ENCODE data around the gene PCNX2. TPM values are rescaled to one million over a fixed set of nuclear protein-coding genes. Genes with fewer than 3 reads are reported as not detected.

The PCNX2 gene
- total and polyA plus RNA-seq, 2 donors (not counting 1 experiment from before 2014, with no cell fraction given), result 13.0 to 37.8 TPM

GRCh38 chr1:232987774-232988140 is 307.8 kb downstream of the PCNX2 start:
- no peaks in the 10 kb centered on the region for H3K4me1 ChIP-seq (ENCODE audit: control insufficient read depth, extremely low read depth, insufficient read depth, low read length)
- no peaks in the 10 kb centered on the region for H4K20me1 ChIP-seq (ENCODE audit: control insufficient read depth, extremely low read depth, insufficient read depth, low read length)
- TF ChIP-seq EZH2 (IDR thresholded peaks at IDR 0.05; ENCODE audit: low read length, missing control alignments) (no peak), CTCF (conservative IDR thresholded peaks at IDR 0.05 in 1 of 2, IDR thresholded peaks at IDR 0.05 in 1 of 2; ENCODE audit: low read depth in 1 of 2, low read length in 2 of 2) (no peak)
- no peak overlapping the region for H3K9ac ChIP-seq (ENCODE audit: insufficient read depth, low read length)
- H3K27ac ChIP-seq (ENCODE audit: insufficient read depth, low read length), result no peak overlapping the region
- no peak overlapping the region for H3K4me3 ChIP-seq (replicated peaks in 1 of 4; ENCODE audit: control extremely low read depth in 1 of 4, insufficient read depth in 1 of 4, low read depth in 3 of 4, low read length in 4 of 4)
- no peak overlapping the region for H3K4me2 ChIP-seq (ENCODE audit: extremely low read depth, insufficient read depth, low read length)
- no peaks in the 10 kb centered on the region for H3K36me3 ChIP-seq (ENCODE audit: control insufficient read depth, insufficient read depth, low read length)
- no peak for DNase-seq (ENCODE audit: low read depth in 2 of 2)
- H3K9me3 ChIP-seq (ENCODE audit: control insufficient read depth, insufficient read depth, low read depth, low read length), result no peaks in the 10 kb centered on the region
- H3K27me3 ChIP-seq (ENCODE audit: control insufficient read depth, insufficient read depth, low read length), result no peaks in the 10 kb centered on the region
- no peaks in the 10 kb centered on the region for H3K79me2 ChIP-seq (ENCODE audit: control insufficient read depth, insufficient read depth, low read length)
- H2AFZ ChIP-seq (ENCODE audit: low read length), result no peak overlapping the region

GRCh38 chr1:232987046-232987773 is 308.3 kb downstream of the PCNX2 start:
- no peaks in the 10 kb centered on the region for H3K79me2 ChIP-seq (ENCODE audit: control insufficient read depth, insufficient read depth, low read length)
- H4K20me1 ChIP-seq (ENCODE audit: control insufficient read depth, extremely low read depth, insufficient read depth, low read length), result no peaks in the 10 kb centered on the region
- H3K36me3 ChIP-seq (ENCODE audit: control insufficient read depth, insufficient read depth, low read length), result no peaks in the 10 kb centered on the region
- H3K27me3 ChIP-seq (ENCODE audit: control insufficient read depth, insufficient read depth, low read length), result no peaks in the 10 kb centered on the region
- H3K4me1 ChIP-seq (ENCODE audit: control insufficient read depth, extremely low read depth, insufficient read depth, low read length), result no peaks in the 10 kb centered on the region
- no peak for DNase-seq (ENCODE audit: low read depth in 2 of 2)
- TF ChIP-seq EZH2 (IDR thresholded peaks at IDR 0.05; ENCODE audit: low read length, missing control alignments), result no peak
- no peak for TF ChIP-seq CTCF (conservative IDR thresholded peaks at IDR 0.05 in 1 of 2, IDR thresholded peaks at IDR 0.05 in 1 of 2; ENCODE audit: low read depth in 1 of 2, low read length in 2 of 2)
- no peaks in the 10 kb centered on the region for H3K9me3 ChIP-seq (ENCODE audit: control insufficient read depth, insufficient read depth, low read depth, low read length)
- H2AFZ ChIP-seq (ENCODE audit: low read length), result no peak overlapping the region
- H3K27ac ChIP-seq (ENCODE audit: insufficient read depth, low read length), result no peak overlapping the region
- no peak overlapping the region for H3K9ac ChIP-seq (ENCODE audit: insufficient read depth, low read length)
- H3K4me3 ChIP-seq (replicated peaks in 1 of 4; ENCODE audit: control extremely low read depth in 1 of 4, insufficient read depth in 1 of 4, low read depth in 3 of 4, low read length in 4 of 4), result no peak overlapping the region
- H3K4me2 ChIP-seq (ENCODE audit: extremely low read depth, insufficient read depth, low read length), result no peak overlapping the region

GRCh38 chr1:232986527-232986922 is 309.0 kb downstream of the PCNX2 start:
- H3K36me3 ChIP-seq (ENCODE audit: control insufficient read depth, insufficient read depth, low read length), result no peaks in the 10 kb centered on the region
- H2AFZ ChIP-seq (ENCODE audit: low read length), result no peak overlapping the region
- TF ChIP-seq CTCF (conservative IDR thresholded peaks at IDR 0.05 in 1 of 2, IDR thresholded peaks at IDR 0.05 in 1 of 2; ENCODE audit: low read depth in 1 of 2, low read length in 2 of 2), result no peak
- no peak for TF ChIP-seq EZH2 (IDR thresholded peaks at IDR 0.05; ENCODE audit: low read length, missing control alignments)
- DNase-seq (ENCODE audit: low read depth in 2 of 2), result no peak
- H3K4me1 ChIP-seq (ENCODE audit: control insufficient read depth, extremely low read depth, insufficient read depth, low read length), result no peaks in the 10 kb centered on the region
- no peaks in the 10 kb centered on the region for H3K9me3 ChIP-seq (ENCODE audit: control insufficient read depth, insufficient read depth, low read depth, low read length)
- no peaks in the 10 kb centered on the region for H4K20me1 ChIP-seq (ENCODE audit: control insufficient read depth, extremely low read depth, insufficient read depth, low read length)
- no peak overlapping the region for H3K9ac ChIP-seq (ENCODE audit: insufficient read depth, low read length)
- no peak overlapping the region for H3K4me2 ChIP-seq (ENCODE audit: extremely low read depth, insufficient read depth, low read length)
- no peak overlapping the region for H3K4me3 ChIP-seq (replicated peaks in 1 of 4; ENCODE audit: control extremely low read depth in 1 of 4, insufficient read depth in 1 of 4, low read depth in 3 of 4, low read length in 4 of 4)
- H3K27ac ChIP-seq (ENCODE audit: insufficient read depth, low read length), result no peak overlapping the region
- no peaks in the 10 kb centered on the region for H3K27me3 ChIP-seq (ENCODE audit: control insufficient read depth, insufficient read depth, low read length)
- no peaks in the 10 kb centered on the region for H3K79me2 ChIP-seq (ENCODE audit: control insufficient read depth, insufficient read depth, low read length)
